ENCODE data around the gene ADSL. TPM values are rescaled to one million over a fixed set of nuclear protein-coding genes. Genes with fewer than 3 reads are reported as not detected.

The ADSL gene
- polyA plus RNA-seq, 1 of the 3 experiments (the other 2 are of a cell fraction): 79.7 TPM

DNA sequence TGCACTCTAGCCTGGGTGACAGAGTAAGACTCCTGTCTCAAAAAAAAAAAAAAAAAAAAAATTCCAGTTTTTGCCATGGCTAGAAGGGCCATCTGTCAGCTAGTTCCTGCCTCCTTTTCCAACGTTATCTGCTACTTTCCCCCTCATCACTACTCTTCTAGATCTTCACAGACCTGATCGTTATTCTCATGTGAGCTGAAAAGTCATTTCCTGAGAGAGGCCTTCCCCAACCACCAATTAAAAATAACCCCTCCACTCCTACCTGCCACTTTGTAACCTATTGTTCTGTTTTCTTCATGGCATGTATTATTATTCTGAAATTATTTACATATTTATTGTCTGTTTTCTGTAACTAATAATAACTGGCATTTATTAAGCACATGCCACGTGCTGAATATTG, 48.3 kb downstream of the ADSL start (continued):
- TF ChIP-seq SIN3A (IDR thresholded peaks at IDR 0.05; ENCODE audit: borderline replicate concordance, low read depth, low read length): no peak
- TF ChIP-seq YY1 (IDR thresholded peaks at IDR 0.05; ENCODE audit: low read depth): no peak
- TF ChIP-seq NRF1 (IDR thresholded peaks at IDR 0.05; ENCODE audit: low read depth, low read length): no peak
- TF ChIP-seq FOXM1 (IDR thresholded peaks at IDR 0.05; ENCODE audit: low read depth): no peak
- TF ChIP-seq TAF1 (IDR thresholded peaks at IDR 0.05; ENCODE audit: borderline replicate concordance, low read depth, low read length): no peak
- no peak for TF ChIP-seq USF1 (IDR thresholded peaks at IDR 0.05; ENCODE audit: borderline replicate concordance, low read depth)
- TF ChIP-seq USF2 (IDR thresholded peaks at IDR 0.05; ENCODE audit: borderline replicate concordance, low read depth, low read length): no peak
- TF ChIP-seq FOXJ3 (CRISPR knock-in tag; IDR thresholded peaks at IDR 0.05): no peak

GRCh38 chr22:40395607-40396006, 49.3 kb downstream of the ADSL start:
- H4K20me1 ChIP-seq (ENCODE audit: insufficient read depth): no peaks in the 10 kb centered on the region
- H3K4me3 ChIP-seq (ENCODE audit: low read depth in 2 of 2, low read length in 1 of 2): no peak overlapping the region
- H3K27ac ChIP-seq (ENCODE audit: low read depth in 2 of 2, low read length in 1 of 2): no peak overlapping the region
- ChIA-PET POLR2A (no interaction called here), CTCF (no interaction called here)
- H3K9me2 ChIP-seq: no peaks in the 10 kb centered on the region
- no peaks in the 10 kb centered on the region for H3K27me3 ChIP-seq (ENCODE audit: insufficient read depth)
- H3K9ac ChIP-seq: no peak overlapping the region
- no peaks in the 10 kb centered on the region for H3K36me3 ChIP-seq (replicated peaks in 1 of 2; ENCODE audit: control insufficient read depth in 1 of 2, insufficient read depth in 2 of 2, low read length in 1 of 2)
- H2AFZ ChIP-seq (ENCODE audit: low read depth): no peak overlapping the region
- no peaks in the 10 kb centered on the region for H3K79me2 ChIP-seq (ENCODE audit: insufficient read depth)
- H3F3A ChIP-seq (replicated peaks; ENCODE audit: insufficient read depth): no peaks in the 10 kb centered on the region
- peaks cover 0 to 4% of the 10 kb centered on the region in 2 experiments; a peak in 2 of 4 replicates for H3K4me1 ChIP-seq (ENCODE audit: control insufficient read depth in 1 of 2, insufficient read depth in 2 of 2, low read depth in 1 of 2, low read length in 1 of 2)
- H3K9me3 ChIP-seq: no peaks in the 10 kb centered on the region
- H3K4me2 ChIP-seq: no peak overlapping the region
- 97% methylated on average over 7 of the region's 7 CpGs for WGBS (ENCODE audit: low lambda C conversion rate)
- DNase-seq: no peak
- TF ChIP-seq FOXJ3 (CRISPR knock-in tag; IDR thresholded peaks at IDR 0.05) (no peak), POLR2AphosphoS5 (IDR thresholded peaks at IDR 0.05; ENCODE audit: low read depth, low read length) (no peak), GATA2 (CRISPR knock-in tag; IDR thresholded peaks at IDR 0.05) (no peak), RCOR1 (IDR thresholded peaks at IDR 0.05; ENCODE audit: low read length) (no peak), USF1 (IDR thresholded peaks at IDR 0.05; ENCODE audit: borderline replicate concordance, low read depth) (no peak), CTCF (IDR thresholded peaks at IDR 0.05) (no peak), ZBTB33 (IDR thresholded peaks at IDR 0.05; ENCODE audit: borderline replicate concordance, low read depth) (no peak), SIN3A (IDR thresholded peaks at IDR 0.05; ENCODE audit: borderline replicate concordance, low read depth, low read length) (no peak), JUND (IDR thresholded peaks at IDR 0.05) (no peak), RFX5 (IDR thresholded peaks at IDR 0.05; ENCODE audit: low read length) (no peak), YY1 (IDR thresholded peaks at IDR 0.05; ENCODE audit: low read depth) (no peak), PBX3 (IDR thresholded peaks at IDR 0.05) (no peak), USF2 (IDR thresholded peaks at IDR 0.05; ENCODE audit: borderline replicate concordance, low read depth, low read length) (no peak)
- TF ChIP-seq, protein P1, sequence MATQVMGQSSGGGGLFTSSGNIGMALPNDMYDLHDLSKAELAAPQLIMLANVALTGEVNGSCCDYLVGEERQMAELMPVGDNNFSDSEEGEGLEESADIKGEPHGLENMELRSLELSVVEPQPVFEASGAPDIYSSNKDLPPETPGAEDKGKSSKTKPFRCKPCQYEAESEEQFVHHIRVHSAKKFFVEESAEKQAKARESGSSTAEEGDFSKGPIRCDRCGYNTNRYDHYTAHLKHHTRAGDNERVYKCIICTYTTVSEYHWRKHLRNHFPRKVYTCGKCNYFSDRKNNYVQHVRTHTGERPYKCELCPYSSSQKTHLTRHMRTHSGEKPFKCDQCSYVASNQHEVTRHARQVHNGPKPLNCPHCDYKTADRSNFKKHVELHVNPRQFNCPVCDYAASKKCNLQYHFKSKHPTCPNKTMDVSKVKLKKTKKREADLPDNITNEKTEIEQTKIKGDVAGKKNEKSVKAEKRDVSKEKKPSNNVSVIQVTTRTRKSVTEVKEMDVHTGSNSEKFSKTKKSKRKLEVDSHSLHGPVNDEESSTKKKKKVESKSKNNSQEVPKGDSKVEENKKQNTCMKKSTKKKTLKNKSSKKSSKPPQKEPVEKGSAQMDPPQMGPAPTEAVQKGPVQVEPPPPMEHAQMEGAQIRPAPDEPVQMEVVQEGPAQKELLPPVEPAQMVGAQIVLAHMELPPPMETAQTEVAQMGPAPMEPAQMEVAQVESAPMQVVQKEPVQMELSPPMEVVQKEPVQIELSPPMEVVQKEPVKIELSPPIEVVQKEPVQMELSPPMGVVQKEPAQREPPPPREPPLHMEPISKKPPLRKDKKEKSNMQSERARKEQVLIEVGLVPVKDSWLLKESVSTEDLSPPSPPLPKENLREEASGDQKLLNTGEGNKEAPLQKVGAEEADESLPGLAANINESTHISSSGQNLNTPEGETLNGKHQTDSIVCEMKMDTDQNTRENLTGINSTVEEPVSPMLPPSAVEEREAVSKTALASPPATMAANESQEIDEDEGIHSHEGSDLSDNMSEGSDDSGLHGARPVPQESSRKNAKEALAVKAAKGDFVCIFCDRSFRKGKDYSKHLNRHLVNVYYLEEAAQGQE (IDR thresholded peaks at IDR 0.05; ENCODE audit: low read depth, low read length): no peak

All from SK-N-SH (cell line).